ENCODE data around the gene TOE1.

GRCh38 chr1:45306905-45307304 is 33.1 kb upstream of the TOE1 start:
- TF ChIP-seq, protein P1, sequence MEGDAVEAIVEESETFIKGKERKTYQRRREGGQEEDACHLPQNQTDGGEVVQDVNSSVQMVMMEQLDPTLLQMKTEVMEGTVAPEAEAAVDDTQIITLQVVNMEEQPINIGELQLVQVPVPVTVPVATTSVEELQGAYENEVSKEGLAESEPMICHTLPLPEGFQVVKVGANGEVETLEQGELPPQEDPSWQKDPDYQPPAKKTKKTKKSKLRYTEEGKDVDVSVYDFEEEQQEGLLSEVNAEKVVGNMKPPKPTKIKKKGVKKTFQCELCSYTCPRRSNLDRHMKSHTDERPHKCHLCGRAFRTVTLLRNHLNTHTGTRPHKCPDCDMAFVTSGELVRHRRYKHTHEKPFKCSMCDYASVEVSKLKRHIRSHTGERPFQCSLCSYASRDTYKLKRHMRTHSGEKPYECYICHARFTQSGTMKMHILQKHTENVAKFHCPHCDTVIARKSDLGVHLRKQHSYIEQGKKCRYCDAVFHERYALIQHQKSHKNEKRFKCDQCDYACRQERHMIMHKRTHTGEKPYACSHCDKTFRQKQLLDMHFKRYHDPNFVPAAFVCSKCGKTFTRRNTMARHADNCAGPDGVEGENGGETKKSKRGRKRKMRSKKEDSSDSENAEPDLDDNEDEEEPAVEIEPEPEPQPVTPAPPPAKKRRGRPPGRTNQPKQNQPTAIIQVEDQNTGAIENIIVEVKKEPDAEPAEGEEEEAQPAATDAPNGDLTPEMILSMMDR (IDR thresholded peaks at IDR 0.05), result no peak
- TF ChIP-seq EZH2 (IDR thresholded peaks at IDR 0.05; ENCODE audit: borderline replicate concordance, insufficient read depth, low read depth, low read length, poor library complexity, severe bottlenecking), result no peak
